Tibial nerve (tissue), 4 donors: ENCODE data around the gene RITA1.

Experiments
- CTCF ChIP-seq, 5 experiments: fragments of 200-600 bp in 3 of 5; fragments of 450-650 bp in 2 of 5; sonication (generic) in 3 of 5; IDR thresholded peaks; one replicate each; pipeline ENCODE4 v1.5.1; 2016 to 2019; ENCODE audit warnings: antibody characterized with exemption in 5 of 5, mild to moderate bottlenecking in 3 of 5, moderate library complexity in 2 of 5
- EP300 ChIP-seq, 2 donors: sonication (generic); formaldehyde crosslinking; IDR thresholded peaks; one replicate each; pipeline ENCODE4 v1.6.1; 2017; ENCODE audit warnings: antibody characterized with exemption in 2 of 2, mild to moderate bottlenecking in 1 of 2
- POLR2A ChIP-seq, 2 donors: fragments of 450-650 bp; IDR thresholded peaks; one replicate each; pipeline ENCODE4 v1.6.1; 2017; ENCODE audit warnings: antibody characterized with exemption in 2 of 2, mild to moderate bottlenecking in 2 of 2, moderate library complexity in 2 of 2

- TF ChIP-seq CTCF (IDR thresholded peaks at IDR 0.05) (no peak), POLR2A (IDR thresholded peaks at IDR 0.05) (no peak), EP300 (IDR thresholded peaks at IDR 0.05) (no peak)
Measured at GRCh38 chr12:113202300-113203075, 17.0 kb downstream of the RITA1 start.
